GM12878 (cell line): Measurements from ENCODE around the gene MESP2. TPM values are rescaled to one million over a fixed set of nuclear protein-coding genes. Genes with fewer than 3 reads are reported as not detected.

Source experiments
- ATAC-seq: fragments of 200-7000 bp; cut with Tn5 transposase; 3 replicates; pipeline ENCODE4 v1.9.1; 2020; ENCODE audit warnings: mild to moderate bottlenecking, moderate library complexity
- BruUV-seq: library from RNA; stranded (reverse); fragments of 400-500 nt; replicated peaks from 2 replicates; lab custom pipeline; 2021; lab: Mats Ljungman, UMichigan
- CTCF ChIA-PET: fragments of 300-600 bp; sonication (Branson Sonifier 250); formaldehyde crosslinking; extraction: SDS; loops from one replicate; lab custom pipeline; 2021; ENCODE audit warnings: inconsistent platforms; lab: Yijun Ruan, JAX
- POLR2A ChIA-PET: fragments of 350-600 bp; formaldehyde crosslinking; extraction: SDS; loops from one replicate; lab custom pipeline; 2021; ENCODE audit warnings: inconsistent platforms; lab: Charles Lee
- RAD21 ChIA-PET: fragments of 300-600 bp; sonication (Branson Sonifier 250); formaldehyde crosslinking; loops from one replicate; lab custom pipeline; 2023; ENCODE audit warnings: antibody characterized with exemption; ENCODE audit not compliant: unreplicated experiment; lab: Charles Lee
- SMC1A ChIA-PET: fragments of 300-600 bp; sonication (Branson Sonifier 250); formaldehyde crosslinking; loops from one replicate; lab custom pipeline; 2023; ENCODE audit not compliant: unreplicated experiment, uncharacterized antibody; lab: Charles Lee
- DNase-seq: peaks from one replicate; pipeline ENCODE4 v3.0.0-alpha.2; 2011; ENCODE audit warnings: low read depth, low spot score
- FAIRE-seq: peaks from 3 replicates; lab custom pipeline; 2011; peaks lifted over from hg19 to GRCh38; lab: Jason Lieb, UNC
- H2AFZ ChIP-seq: 2 replicates; pipeline ENCODE4 v1.6.0; 2011; ENCODE audit warnings: low read depth, low read length, control low read depth; ENCODE audit not compliant: control insufficient read depth
- H3K27ac ChIP-seq: 2 replicates; pipeline ENCODE4 v1.5.1; 2011; ENCODE audit warnings: control low read depth; ENCODE audit not compliant: control insufficient read depth, insufficient read depth
- H3K27me3 ChIP-seq, 2 experiments: replicated peaks in 1 of 2; 2 replicates each; pipeline versions ENCODE4 v1.6.0 to v1.6.1; 2011; ENCODE audit warnings: low read length in 1 of 2; ENCODE audit not compliant: control insufficient read depth in 2 of 2, insufficient read depth in 2 of 2
- H3K36me3 ChIP-seq, 2 experiments: 2 replicates each; pipeline ENCODE4 v1.5.1; 2011; ENCODE audit warnings: low read length in 1 of 2; ENCODE audit not compliant: control insufficient read depth in 2 of 2, insufficient read depth in 2 of 2
- H3K4me1 ChIP-seq: 2 replicates; pipeline ENCODE4 v1.6.1; 2011; ENCODE audit warnings: mild to moderate bottlenecking, low read length, moderate library complexity, mixed read lengths; ENCODE audit not compliant: control insufficient read depth, insufficient read depth
- H3K4me2 ChIP-seq: 2 replicates; pipeline ENCODE4 v1.6.0; 2011; ENCODE audit warnings: control low read depth; ENCODE audit not compliant: control insufficient read depth, insufficient read depth
- H3K4me3 ChIP-seq: fragments of 200-600 bp; sonication (generic); 2 replicates; pipeline ENCODE4 v1.5.1; 2016
- H3K79me2 ChIP-seq: 2 replicates; pipeline ENCODE4 v1.6.0; 2011; ENCODE audit warnings: low read length; ENCODE audit not compliant: control insufficient read depth, insufficient read depth
- H3K9ac ChIP-seq: 2 replicates; pipeline ENCODE4 v1.8.0; 2011; ENCODE audit warnings: low read length, control low read depth, mixed read lengths; ENCODE audit not compliant: control insufficient read depth, insufficient read depth
- H3K9me3 ChIP-seq: replicated peaks from 3 replicates; pipeline ENCODE4 v1.5.1; 2011; ENCODE audit warnings: mild to moderate bottlenecking, low read length; ENCODE audit not compliant: control insufficient read depth, insufficient read depth
- H4K20me1 ChIP-seq: 2 replicates; pipeline ENCODE4 v1.6.0; 2011; ENCODE audit not compliant: control insufficient read depth, insufficient read depth
- FOS ChIP-seq: IDR thresholded peaks from 3 replicates; pipeline ENCODE4 v1.6.1; 2011; ENCODE audit warnings: borderline replicate concordance; ENCODE audit not compliant: insufficient read length; ENCODE audit errors: extremely low read depth
- LARP7 ChIP-seq: fragments of 450-650 bp; IDR thresholded peaks from 2 replicates; pipeline ENCODE4 v1.6.1; 2017; ENCODE audit warnings: mild to moderate bottlenecking
- NFYB ChIP-seq: IDR thresholded peaks from 2 replicates; pipeline ENCODE4 v1.6.1; 2011; ENCODE audit warnings: low read depth, mild to moderate bottlenecking, low read length, improper control_type of control experiment, moderate library complexity; ENCODE audit not compliant: insufficient read depth
- PML ChIP-seq: IDR thresholded peaks from 2 replicates; pipeline ENCODE4 v1.6.1; 2012; ENCODE audit warnings: low read length, inconsistent platforms
- ZNF622 ChIP-seq: fragments of 450-650 bp; IDR thresholded peaks from 2 replicates; pipeline ENCODE4 v1.6.1; 2017; ENCODE audit warnings: mild to moderate bottlenecking, inconsistent platforms
- WGBS: methylation state at CpG from one replicate; pipeline ENCODE4 v1.1.6; 2016; ENCODE audit warnings: low lambda C conversion rate; ENCODE audit not compliant: insufficient replicate concordance, insufficient coverage; ENCODE audit errors: missing lambda C conversion rate; 5-methylcytosine and 5-hydroxymethylcytosine counted together
- in situ Hi-C: fragments of 300-500 bp; cut with MboI; formaldehyde crosslinking; loops from 9 replicates; pipeline ENCODE4 v1.14.3; 2018; ENCODE audit warnings: mixed read lengths
- intact Hi-C: fragments of 100-400 bp; cut with micrococcal nuclease; formaldehyde crosslinking; loops from one replicate; pipeline ENCODE4 v1.14.2; 2022; ENCODE audit not compliant: unreplicated experiment
- polyA plus RNA-seq, 11 experiments: library from polyadenylated mRNA; depleted of rRNA in 4 of 11; unstranded in 6 of 11; stranded (reverse) in 5 of 11; fragments of >200 nt; fragmentation: Nextera tagmentation in 4 of 11; fragmentation: Illumina TruSeq in 1 of 11; extraction: Ambion mirVana in 4 of 11; extraction: Trizol in 1 of 11; gene quantifications; 1 replicate in 1 of 11; 2 replicates in 10 of 11; pipeline versions ENCODE4 v1.2.1 to v1.2.3, GENCODE V29; 2011 to 2016; ENCODE audit warnings: inconsistent platforms in 2 of 11, missing spikeins in 2 of 11, low read depth in 1 of 11
- total RNA-seq, 4 experiments: library from RNA; depleted of rRNA in 3 of 4; stranded (reverse); fragments of >200 nt in 3 of 4; fragmentation: Illumina TruSeq in 1 of 4; extraction: Trizol in 1 of 4; gene quantifications; 2 replicates each; pipeline versions ENCODE4 v1.2.1 to v1.2.3, GENCODE V29; 2013 to 2021
- TF ChIP-seq, protein P1 (sequence below): fragments of 450-650 bp; IDR thresholded peaks from 2 replicates; pipeline ENCODE4 v1.6.1; 2016; ENCODE audit warnings: mild to moderate bottlenecking, moderate library complexity, borderline replicate concordance
- TF ChIP-seq, protein P2 (sequence below): IDR thresholded peaks from 2 replicates; pipeline ENCODE4 v1.6.1; 2012; ENCODE audit warnings: mild to moderate bottlenecking, low read depth, low read length
- TF ChIP-seq, protein P3 (sequence below): IDR thresholded peaks from 2 replicates; pipeline ENCODE4 v1.6.1; 2012; ENCODE audit warnings: improper control_type of control experiment, low read depth, low read length; ENCODE audit not compliant: insufficient replicate concordance

MESP2 gene
- total and polyA plus RNA-seq, 10 of the 15 experiments (the other 5 are each of a cell fraction or from before 2014, with no cell fraction given), result 0.04 TPM; not detected in 9

DNA sequence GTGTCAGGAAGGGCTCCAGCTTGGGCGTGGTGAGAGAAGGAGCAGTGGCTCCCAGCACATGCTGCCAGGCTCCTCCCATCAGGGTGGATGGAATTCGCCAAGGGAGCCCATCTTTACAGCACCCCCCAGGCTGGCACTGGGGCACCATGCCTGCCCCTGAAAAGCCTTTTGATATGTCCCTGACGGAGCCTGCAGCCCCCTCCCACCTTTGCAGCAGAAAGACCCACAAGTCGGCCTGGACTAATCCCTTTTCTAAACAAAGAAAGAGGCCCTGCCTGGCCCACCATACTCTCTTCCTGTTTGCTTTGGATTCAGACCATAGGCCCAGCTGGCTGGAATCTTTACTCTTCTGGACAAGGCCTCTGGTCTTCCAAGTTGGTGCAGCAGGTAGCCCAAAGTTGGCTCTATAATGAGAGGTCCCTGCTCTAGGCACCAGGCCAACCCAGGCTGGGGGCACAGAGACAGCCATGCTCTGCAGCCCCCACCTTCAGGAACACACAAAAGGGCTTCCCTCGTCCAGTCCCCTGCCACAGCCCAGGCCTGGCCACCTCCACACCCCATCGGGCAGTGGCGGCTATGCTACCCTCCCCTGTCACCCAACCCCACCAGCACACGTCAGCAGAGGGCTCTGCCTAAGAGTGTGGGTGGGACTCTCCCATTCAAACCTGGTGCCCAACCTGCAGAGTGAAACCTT is 33.1 kb downstream of the MESP2 start (continued):
- TF ChIP-seq, protein P1, sequence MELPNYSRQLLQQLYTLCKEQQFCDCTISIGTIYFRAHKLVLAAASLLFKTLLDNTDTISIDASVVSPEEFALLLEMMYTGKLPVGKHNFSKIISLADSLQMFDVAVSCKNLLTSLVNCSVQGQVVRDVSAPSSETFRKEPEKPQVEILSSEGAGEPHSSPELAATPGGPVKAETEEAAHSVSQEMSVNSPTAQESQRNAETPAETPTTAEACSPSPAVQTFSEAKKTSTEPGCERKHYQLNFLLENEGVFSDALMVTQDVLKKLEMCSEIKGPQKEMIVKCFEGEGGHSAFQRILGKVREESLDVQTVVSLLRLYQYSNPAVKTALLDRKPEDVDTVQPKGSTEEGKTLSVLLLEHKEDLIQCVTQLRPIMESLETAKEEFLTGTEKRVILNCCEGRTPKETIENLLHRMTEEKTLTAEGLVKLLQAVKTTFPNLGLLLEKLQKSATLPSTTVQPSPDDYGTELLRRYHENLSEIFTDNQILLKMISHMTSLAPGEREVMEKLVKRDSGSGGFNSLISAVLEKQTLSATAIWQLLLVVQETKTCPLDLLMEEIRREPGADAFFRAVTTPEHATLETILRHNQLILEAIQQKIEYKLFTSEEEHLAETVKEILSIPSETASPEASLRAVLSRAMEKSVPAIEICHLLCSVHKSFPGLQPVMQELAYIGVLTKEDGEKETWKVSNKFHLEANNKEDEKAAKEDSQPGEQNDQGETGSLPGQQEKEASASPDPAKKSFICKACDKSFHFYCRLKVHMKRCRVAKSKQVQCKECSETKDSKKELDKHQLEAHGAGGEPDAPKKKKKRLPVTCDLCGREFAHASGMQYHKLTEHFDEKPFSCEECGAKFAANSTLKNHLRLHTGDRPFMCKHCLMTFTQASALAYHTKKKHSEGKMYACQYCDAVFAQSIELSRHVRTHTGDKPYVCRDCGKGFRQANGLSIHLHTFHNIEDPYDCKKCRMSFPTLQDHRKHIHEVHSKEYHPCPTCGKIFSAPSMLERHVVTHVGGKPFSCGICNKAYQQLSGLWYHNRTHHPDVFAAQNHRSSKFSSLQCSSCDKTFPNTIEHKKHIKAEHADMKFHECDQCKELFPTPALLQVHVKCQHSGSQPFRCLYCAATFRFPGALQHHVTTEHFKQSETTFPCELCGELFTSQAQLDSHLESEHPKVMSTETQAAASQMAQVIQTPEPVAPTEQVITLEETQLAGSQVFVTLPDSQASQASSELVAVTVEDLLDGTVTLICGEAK, result no peak
- TF ChIP-seq ZNF622, result no peak
- TF ChIP-seq LARP7, result no peak

DNA sequence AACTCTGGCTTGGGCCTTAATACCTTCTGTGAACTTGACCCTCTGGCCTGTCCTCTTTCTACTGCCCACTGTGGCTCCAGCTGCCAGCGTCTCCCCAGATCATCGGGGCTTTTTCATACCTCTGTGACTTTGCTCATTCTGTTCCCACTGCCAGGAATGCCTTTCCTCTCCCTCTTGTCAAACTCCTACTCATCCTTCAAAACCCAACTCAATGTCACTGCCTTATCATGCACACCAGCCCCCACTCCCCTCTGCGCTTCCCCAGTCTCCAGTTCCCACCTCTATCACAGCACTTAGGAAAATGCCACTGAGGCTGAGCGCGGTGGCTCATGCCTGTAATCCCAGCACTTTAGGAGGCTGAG is 33.6 kb downstream of the MESP2 start:
- no peaks in the 10 kb centered on the region; the same call in 1 of the 2 replicates for H3K4me1 ChIP-seq
- H3K9ac ChIP-seq, result no peak overlapping the region
- no peaks in the 10 kb centered on the region for H3K79me2 ChIP-seq
- 60% methylated on average over 5 of the region's 5 CpGs for WGBS
- ATAC-seq (no peak), DNase-seq (no peak), FAIRE-seq (no peak)
- no peaks in the 10 kb centered on the region for H3K36me3 ChIP-seq
- H3K27ac ChIP-seq, result no peak overlapping the region
- H3K4me3 ChIP-seq, result no peak overlapping the region
- intact Hi-C loops (no loop called here), in situ Hi-C loops (no loop called here)
- H3K27me3 ChIP-seq, result peaks cover 3% of the 10 kb centered on the region in 2 experiments; a peak in 2 of 4 replicates
- no TSS peak for BruUV-seq
- ChIA-PET CTCF (no interaction called here), RAD21 (no interaction called here), POLR2A (no interaction called here), SMC1A (no interaction called here)
- TF ChIP-seq, protein P2, sequence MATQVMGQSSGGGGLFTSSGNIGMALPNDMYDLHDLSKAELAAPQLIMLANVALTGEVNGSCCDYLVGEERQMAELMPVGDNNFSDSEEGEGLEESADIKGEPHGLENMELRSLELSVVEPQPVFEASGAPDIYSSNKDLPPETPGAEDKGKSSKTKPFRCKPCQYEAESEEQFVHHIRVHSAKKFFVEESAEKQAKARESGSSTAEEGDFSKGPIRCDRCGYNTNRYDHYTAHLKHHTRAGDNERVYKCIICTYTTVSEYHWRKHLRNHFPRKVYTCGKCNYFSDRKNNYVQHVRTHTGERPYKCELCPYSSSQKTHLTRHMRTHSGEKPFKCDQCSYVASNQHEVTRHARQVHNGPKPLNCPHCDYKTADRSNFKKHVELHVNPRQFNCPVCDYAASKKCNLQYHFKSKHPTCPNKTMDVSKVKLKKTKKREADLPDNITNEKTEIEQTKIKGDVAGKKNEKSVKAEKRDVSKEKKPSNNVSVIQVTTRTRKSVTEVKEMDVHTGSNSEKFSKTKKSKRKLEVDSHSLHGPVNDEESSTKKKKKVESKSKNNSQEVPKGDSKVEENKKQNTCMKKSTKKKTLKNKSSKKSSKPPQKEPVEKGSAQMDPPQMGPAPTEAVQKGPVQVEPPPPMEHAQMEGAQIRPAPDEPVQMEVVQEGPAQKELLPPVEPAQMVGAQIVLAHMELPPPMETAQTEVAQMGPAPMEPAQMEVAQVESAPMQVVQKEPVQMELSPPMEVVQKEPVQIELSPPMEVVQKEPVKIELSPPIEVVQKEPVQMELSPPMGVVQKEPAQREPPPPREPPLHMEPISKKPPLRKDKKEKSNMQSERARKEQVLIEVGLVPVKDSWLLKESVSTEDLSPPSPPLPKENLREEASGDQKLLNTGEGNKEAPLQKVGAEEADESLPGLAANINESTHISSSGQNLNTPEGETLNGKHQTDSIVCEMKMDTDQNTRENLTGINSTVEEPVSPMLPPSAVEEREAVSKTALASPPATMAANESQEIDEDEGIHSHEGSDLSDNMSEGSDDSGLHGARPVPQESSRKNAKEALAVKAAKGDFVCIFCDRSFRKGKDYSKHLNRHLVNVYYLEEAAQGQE, result no peak
- TF ChIP-seq NFYB (no peak), PML (no peak), FOS (no peak)
- TF ChIP-seq, protein P3, sequence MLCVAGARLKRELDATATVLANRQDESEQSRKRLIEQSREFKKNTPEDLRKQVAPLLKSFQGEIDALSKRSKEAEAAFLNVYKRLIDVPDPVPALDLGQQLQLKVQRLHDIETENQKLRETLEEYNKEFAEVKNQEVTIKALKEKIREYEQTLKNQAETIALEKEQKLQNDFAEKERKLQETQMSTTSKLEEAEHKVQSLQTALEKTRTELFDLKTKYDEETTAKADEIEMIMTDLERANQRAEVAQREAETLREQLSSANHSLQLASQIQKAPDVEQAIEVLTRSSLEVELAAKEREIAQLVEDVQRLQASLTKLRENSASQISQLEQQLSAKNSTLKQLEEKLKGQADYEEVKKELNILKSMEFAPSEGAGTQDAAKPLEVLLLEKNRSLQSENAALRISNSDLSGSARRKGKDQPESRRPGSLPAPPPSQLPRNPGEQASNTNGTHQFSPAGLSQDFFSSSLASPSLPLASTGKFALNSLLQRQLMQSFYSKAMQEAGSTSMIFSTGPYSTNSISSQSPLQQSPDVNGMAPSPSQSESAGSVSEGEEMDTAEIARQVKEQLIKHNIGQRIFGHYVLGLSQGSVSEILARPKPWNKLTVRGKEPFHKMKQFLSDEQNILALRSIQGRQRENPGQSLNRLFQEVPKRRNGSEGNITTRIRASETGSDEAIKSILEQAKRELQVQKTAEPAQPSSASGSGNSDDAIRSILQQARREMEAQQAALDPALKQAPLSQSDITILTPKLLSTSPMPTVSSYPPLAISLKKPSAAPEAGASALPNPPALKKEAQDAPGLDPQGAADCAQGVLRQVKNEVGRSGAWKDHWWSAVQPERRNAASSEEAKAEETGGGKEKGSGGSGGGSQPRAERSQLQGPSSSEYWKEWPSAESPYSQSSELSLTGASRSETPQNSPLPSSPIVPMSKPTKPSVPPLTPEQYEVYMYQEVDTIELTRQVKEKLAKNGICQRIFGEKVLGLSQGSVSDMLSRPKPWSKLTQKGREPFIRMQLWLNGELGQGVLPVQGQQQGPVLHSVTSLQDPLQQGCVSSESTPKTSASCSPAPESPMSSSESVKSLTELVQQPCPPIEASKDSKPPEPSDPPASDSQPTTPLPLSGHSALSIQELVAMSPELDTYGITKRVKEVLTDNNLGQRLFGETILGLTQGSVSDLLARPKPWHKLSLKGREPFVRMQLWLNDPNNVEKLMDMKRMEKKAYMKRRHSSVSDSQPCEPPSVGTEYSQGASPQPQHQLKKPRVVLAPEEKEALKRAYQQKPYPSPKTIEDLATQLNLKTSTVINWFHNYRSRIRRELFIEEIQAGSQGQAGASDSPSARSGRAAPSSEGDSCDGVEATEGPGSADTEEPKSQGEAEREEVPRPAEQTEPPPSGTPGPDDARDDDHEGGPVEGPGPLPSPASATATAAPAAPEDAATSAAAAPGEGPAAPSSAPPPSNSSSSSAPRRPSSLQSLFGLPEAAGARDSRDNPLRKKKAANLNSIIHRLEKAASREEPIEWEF, result no peak
- H3K4me2 ChIP-seq, result no peak overlapping the region
- no peaks in the 10 kb centered on the region for H3K9me3 ChIP-seq
- H2AFZ ChIP-seq, result no peak overlapping the region
- H4K20me1 ChIP-seq, result no peaks in the 10 kb centered on the region; the same call in 1 of the 2 replicates
